Endothelial cell of umbilical vein (primary cell): ENCODE measurements around the gene SCIN. TPM values are rescaled to one million over a fixed set of nuclear protein-coding genes. Genes with fewer than 3 reads are reported as not detected.

Experiments used
- polyA plus RNA-seq, 4 experiments: library from polyadenylated mRNA; depleted of rRNA in 3 of 4; stranded (reverse) in 3 of 4; unstranded in 1 of 4; fragments of >200 nt; gene quantifications; 2 replicates each; pipeline versions ENCODE4 v1.2.1 to v1.2.3, GENCODE V29; 2011 to 2012; ENCODE audit warnings: missing spikeins in 1 of 4
- small RNA-seq: library from RNA; depleted of rRNA; stranded (forward); fragments of <200 nt; gene quantifications from one replicate; pipeline ENCODE3, GENCODE V24; 2012; ENCODE audit warnings: low replicate concordance, low read depth; ENCODE audit not compliant: insufficient read depth, insufficient read length
- total RNA-seq: library from RNA; stranded (reverse); gene quantifications from 2 replicates; pipeline ENCODE4 v1.2.3, GENCODE V29; 2021

Gene SCIN
- total and polyA plus RNA-seq, 2 donors (not counting 3 experiments of a cell fraction or from before 2014, with no cell fraction given), result 0.07 to 0.69 TPM

Small RNA genes within 50 kb of the gene (small RNA-seq; reads per million reads assigned to genes)
- gene RF00264, result not detected

Other genes starting within 250 kb of the SCIN start
- 0.09 and 0.11 TPM in 2 replicates for gene VWDE, start 166.9 kb upstream of the SCIN start, total RNA-seq
- 0.10 and 0.17 TPM in 2 replicates for gene VWDE, start 166.9 kb upstream of the SCIN start, polyA plus RNA-seq
- gene ARL4A, start 116.9 kb downstream of the SCIN start, total RNA-seq, result 30.7 and 34.1 TPM in 2 replicates
- 28.0 and 43.2 TPM in 2 replicates for gene ARL4A, start 116.9 kb downstream of the SCIN start, polyA plus RNA-seq